ENCODE data around the gene CD99L2.

- TF ChIP-seq POLR2A (IDR thresholded peaks at IDR 0.05) (no peak), CTCF (IDR thresholded peaks at IDR 0.05) (no peak)
These were observed 10.5 kb downstream of the CD99L2 start for GRCh38 chrX:150887906-150888465.
